Cardiac septum (tissue), 1 donor: ENCODE measurements around the gene GPR3. TPM values are rescaled to one million over a fixed set of nuclear protein-coding genes. Genes with fewer than 3 reads are reported as not detected.
"Not testable (repeated sequence)": the region's sequence is repeated elsewhere in the genome, so short reads cannot be mapped to it uniquely, and the experiment has no call there.

Source experiments
- DNase-seq: peaks from one replicate; pipeline ENCODE4 v3.0.0-alpha.2; 2020; ENCODE audit warnings: low spot score
- intact Hi-C: fragments of 100-400 bp; cut with DNase I; formaldehyde crosslinking; loops from one replicate; pipeline ENCODE4 v1.14.0; 2022
- total RNA-seq: library from RNA; stranded (reverse); fragmentation: NEBNext Ultra II Directional; extraction: Animal tissue kit (Norgen Biotek cat#: 25700); gene quantifications from one replicate; pipeline ENCODE4 v1.2.1, GENCODE V29; 2021
- donor health status: DM: no; HTN: no; CAD: no.

GPR3 gene
- total RNA-seq, 1 donor from 2014 or later, result 2.3 TPM

GRCh38 chr1:27412502-27412901 is 20.1 kb downstream of the GPR3 start:
- intact Hi-C loops, result no loop called here
- no peak for DNase-seq

- no peak for DNase-seq
- intact Hi-C loops, result no loop called here
Observed at GRCh38 chr1:27413004-27413403, 20.6 kb downstream of the GPR3 start.

GRCh38 chr1:27414091-27414490 is 21.7 kb downstream of the GPR3 start:
- DNase-seq, result no peak
- intact Hi-C loops, result no loop called here

GRCh38 chr1:27416387-27417111 is 24.1 kb downstream of the GPR3 start:
- intact Hi-C loops, result loop anchor here (2.0 kb wide), 2 partner anchors 140 to 188 kb away; partner anchors contain the start of gene AHDC1
- no peak for DNase-seq

- intact Hi-C loops, result loop anchor here (2.0 kb wide), 2 partner anchors 139 to 187 kb away; partner anchors contain the start of gene AHDC1
- DNase-seq, result no peak
Observed at GRCh38 chr1:27417713-27418112, 25.3 kb downstream of the GPR3 start.

- intact Hi-C loops, result no loop called here
- DNase-seq, result no peak
Observed at GRCh38 chr1:27418326-27419185, 26.1 kb downstream of the GPR3 start.

GRCh38 chr1:27423709-27424108 is 31.3 kb downstream of the GPR3 start:
- no peak for DNase-seq
- intact Hi-C loops, result no loop called here

- DNase-seq, result no peak
- intact Hi-C loops, result no loop called here
Observed at GRCh38 chr1:27427329-27427728, 34.9 kb downstream of the GPR3 start.

GRCh38 chr1:27427816-27428315 is 35.4 kb downstream of the GPR3 start:
- intact Hi-C loops, result no loop called here
- no peak for DNase-seq

GRCh38 chr1:27428316-27429028 is 36.0 kb downstream of the GPR3 start:
- intact Hi-C loops, result no loop called here
- DNase-seq, result peak; percentile 75

GRCh38 chr1:27429029-27429425 is 36.6 kb downstream of the GPR3 start:
- intact Hi-C loops, result no loop called here
- no peak for DNase-seq

- intact Hi-C loops, result loop anchor here (5.0 kb wide), 1 partner anchor 61 kb away; the partner anchor contains the start of gene WASF2
Observed at GRCh38 chr1:27430903-27431600, 38.6 kb downstream of the GPR3 start.

GRCh38 chr1:27431601-27431940 is 39.1 kb downstream of the GPR3 start:
- DNase-seq, result no peak
- intact Hi-C loops, result loop anchor here (5.0 kb wide), 1 partner anchor 61 kb away; the partner anchor contains the start of gene WASF2

More at GRCh38 chr1:27430903-27431600, 38.6 kb downstream of the GPR3 start:
- no peak for DNase-seq

- DNase-seq, result not testable (repeated sequence)
- intact Hi-C loops, result loop anchor here (5.0 kb wide), 1 partner anchor 60 kb away; the partner anchor contains the start of gene WASF2
Observed at GRCh38 chr1:27432725-27433124, 40.3 kb downstream of the GPR3 start.

GRCh38 chr1:27433706-27434105 is 41.3 kb downstream of the GPR3 start:
- intact Hi-C loops, result loop anchor here (5.0 kb wide), 1 partner anchor 59 kb away; the partner anchor contains the start of gene WASF2
- no peak for DNase-seq

- intact Hi-C loops, result no loop called here
- DNase-seq, result no peak
Observed at GRCh38 chr1:27435566-27436203, 43.3 kb downstream of the GPR3 start.

GRCh38 chr1:27436204-27437159 is 44.1 kb downstream of the GPR3 start:
- DNase-seq, result no peak
- intact Hi-C loops, result no loop called here
